Thymus (tissue), 11 donors: Measurements from ENCODE around the gene COL6A6. TPM values are rescaled to one million over a fixed set of nuclear protein-coding genes. Genes with fewer than 3 reads are reported as not detected.

Experiments
- DNase-seq, 9 donors: peaks; one replicate each; pipeline ENCODE4 v3.0.0-alpha.2; 2013; ENCODE audit warnings: low spot score in 9 of 9, low read depth in 6 of 9, missing footprints in 1 of 9
- H3K27ac ChIP-seq, 2 donors: one replicate each; pipeline ENCODE4 v1.5.1; 2013; ENCODE audit warnings: control low read depth in 1 of 2, low read depth in 1 of 2, low read length in 1 of 2, mild to moderate bottlenecking in 1 of 2, moderate library complexity in 1 of 2
- H3K27me3 ChIP-seq, 2 donors: one replicate each; pipeline ENCODE4 v1.5.1; 2013; ENCODE audit warnings: low read length in 1 of 2; ENCODE audit not compliant: control insufficient read depth in 2 of 2, insufficient read depth in 1 of 2
- H3K36me3 ChIP-seq, 2 donors: one replicate each; pipeline ENCODE4 v1.5.1; 2013; ENCODE audit warnings: low read length in 1 of 2, mild to moderate bottlenecking in 1 of 2, moderate library complexity in 1 of 2; ENCODE audit not compliant: control insufficient read depth in 2 of 2, insufficient read depth in 2 of 2
- H3K4me1 ChIP-seq, 2 donors: one replicate each; pipeline ENCODE4 v1.5.1; 2013; ENCODE audit warnings: low read length in 2 of 2; ENCODE audit not compliant: control insufficient read depth in 2 of 2, insufficient read depth in 2 of 2
- H3K4me3 ChIP-seq, 2 donors: one replicate each; pipeline ENCODE4 v1.5.1; 2013; ENCODE audit warnings: low read length in 2 of 2, control low read depth in 1 of 2, mild to moderate bottlenecking in 1 of 2
- H3K9me3 ChIP-seq, 2 donors: one replicate each; pipeline ENCODE4 v1.5.1; 2013; ENCODE audit warnings: low read length in 1 of 2, mild to moderate bottlenecking in 1 of 2; ENCODE audit not compliant: control insufficient read depth in 2 of 2, insufficient read depth in 1 of 2
- WGBS: extraction: QIAGEN DNeasy Blood & Tissue Kit; methylation state at CpG from one replicate; pipeline ENCODE4 v1.1.7; 2013; 5-methylcytosine and 5-hydroxymethylcytosine counted together
- polyA plus RNA-seq: library from polyadenylated mRNA; stranded (reverse); fragments of 200-250 nt; gene quantifications from one replicate; pipeline ENCODE4 v1.2.3, GENCODE V29; 2013
- total RNA-seq: library from RNA; stranded (reverse); fragments of 120-200 nt; gene quantifications from one replicate; pipeline ENCODE4 v1.2.4, GENCODE V29; 2013
- donor health status: healthy.

Gene COL6A6
- total and polyA plus RNA-seq, 2 donors: 0.25 to 2.4 TPM

DNA sequence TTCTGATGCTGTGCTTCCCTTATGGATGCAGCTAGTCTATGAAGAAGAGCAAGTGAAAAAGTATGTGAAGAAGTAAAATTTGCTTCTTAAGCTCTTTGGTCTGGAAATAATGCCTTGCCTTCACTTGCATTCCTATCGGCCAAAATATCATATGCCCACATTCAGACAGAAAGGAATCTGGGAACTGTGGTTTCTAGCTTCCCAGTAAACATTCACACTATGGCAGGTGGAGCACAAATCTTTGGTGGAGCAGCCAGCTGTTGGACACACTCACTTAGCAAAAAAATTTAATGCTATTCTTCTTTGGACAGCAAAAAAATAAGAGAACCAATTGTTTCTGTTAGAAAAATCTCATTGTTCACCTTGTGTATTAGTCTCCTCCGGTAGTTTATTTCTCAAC is 12.3 kb upstream of the COL6A6 start:
- no peak overlapping the region for H3K4me3 ChIP-seq
- DNase-seq: no peak
- 94% methylated on average over 2 of the region's 2 CpGs for WGBS
- H3K27me3 ChIP-seq: no peaks in the 10 kb centered on the region
- H3K9me3 ChIP-seq: no peaks in the 10 kb centered on the region
- no peaks in the 10 kb centered on the region for H3K4me1 ChIP-seq
- H3K36me3 ChIP-seq: no peaks in the 10 kb centered on the region
- H3K27ac ChIP-seq: no peak overlapping the region

DNA sequence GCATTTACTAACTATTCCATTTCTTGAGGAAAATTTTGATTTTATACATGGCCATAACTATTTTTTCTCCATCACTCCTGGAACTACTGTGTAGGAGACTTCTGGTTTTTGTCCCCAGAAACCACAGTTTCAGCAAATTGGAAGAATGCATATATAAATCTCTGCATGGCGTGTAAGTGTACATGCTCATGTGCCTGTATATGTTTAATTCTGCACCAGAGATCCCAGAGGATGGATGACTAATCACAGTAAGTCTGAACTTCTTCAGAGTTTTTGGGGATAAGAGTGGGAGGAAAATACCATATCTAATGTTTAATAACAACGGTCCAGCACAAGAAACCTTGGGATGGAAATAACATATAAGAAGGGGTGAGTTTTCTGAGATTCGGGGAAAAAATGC is 10.9 kb upstream of the COL6A6 start:
- H3K4me1 ChIP-seq: no peaks in the 10 kb centered on the region
- H3K27me3 ChIP-seq: no peaks in the 10 kb centered on the region
- H3K4me3 ChIP-seq: no peak overlapping the region
- H3K36me3 ChIP-seq: no peaks in the 10 kb centered on the region
- H3K27ac ChIP-seq: no peak overlapping the region
- H3K9me3 ChIP-seq: no peaks in the 10 kb centered on the region
- WGBS: 96% methylated on average over 3 of the region's 3 CpGs
- no peak for DNase-seq

DNA sequence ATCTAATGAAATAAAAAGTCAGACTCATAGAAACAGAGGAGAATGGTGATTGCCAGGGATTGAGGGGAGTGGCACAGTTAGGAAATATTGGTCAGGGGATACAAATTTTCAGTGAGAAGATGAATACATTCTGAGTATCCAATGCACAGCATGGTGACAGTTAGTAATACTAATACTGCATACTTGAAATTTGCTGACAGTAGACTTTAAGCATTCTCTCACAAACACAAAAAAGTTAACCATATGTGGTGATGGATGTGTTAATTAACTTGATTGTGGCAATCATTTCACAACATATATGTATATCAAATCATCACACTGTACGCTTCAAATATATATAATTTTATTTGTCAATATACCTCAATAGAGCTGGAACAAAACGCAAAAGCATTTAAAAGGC is 9.2 kb upstream of the COL6A6 start:
- 92% methylated on average over 2 of the region's 2 CpGs for WGBS
- Histone ChIP-seq H3K36me3 (no peaks in the 10 kb centered on the region), H3K27me3 (no peaks in the 10 kb centered on the region), H3K4me1 (no peaks in the 10 kb centered on the region), H3K4me3 (no peak overlapping the region), H3K27ac (no peak overlapping the region), H3K9me3 (no peaks in the 10 kb centered on the region)
- DNase-seq: no peak

DNA sequence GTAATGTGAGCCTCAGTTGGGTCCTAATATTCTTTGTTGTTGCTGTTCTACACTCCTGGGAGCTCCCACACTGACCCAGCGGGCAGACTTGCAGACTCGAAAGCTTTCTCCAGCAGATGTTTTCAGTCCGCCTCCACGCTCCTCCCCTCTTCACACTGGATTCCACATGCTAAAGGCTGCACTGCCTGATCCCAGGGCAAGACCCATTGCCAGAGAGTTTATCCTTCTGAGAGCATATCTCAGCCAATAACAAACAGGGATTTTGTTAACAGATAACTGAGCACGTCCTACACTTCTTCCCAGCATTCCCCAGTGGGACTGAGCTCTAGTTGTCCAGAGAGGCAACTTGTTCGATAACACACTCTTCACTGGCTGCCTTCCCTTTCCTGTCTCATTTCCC is 8.0 kb upstream of the COL6A6 start:
- H3K9me3 ChIP-seq: no peaks in the 10 kb centered on the region
- no peaks in the 10 kb centered on the region for H3K4me1 ChIP-seq
- H3K36me3 ChIP-seq: no peaks in the 10 kb centered on the region
- DNase-seq: no peak
- 76% methylated on average over 6 of the region's 6 CpGs for WGBS
- H3K27me3 ChIP-seq: no peaks in the 10 kb centered on the region
- H3K27ac ChIP-seq: no peak overlapping the region
- no peak overlapping the region for H3K4me3 ChIP-seq

DNA sequence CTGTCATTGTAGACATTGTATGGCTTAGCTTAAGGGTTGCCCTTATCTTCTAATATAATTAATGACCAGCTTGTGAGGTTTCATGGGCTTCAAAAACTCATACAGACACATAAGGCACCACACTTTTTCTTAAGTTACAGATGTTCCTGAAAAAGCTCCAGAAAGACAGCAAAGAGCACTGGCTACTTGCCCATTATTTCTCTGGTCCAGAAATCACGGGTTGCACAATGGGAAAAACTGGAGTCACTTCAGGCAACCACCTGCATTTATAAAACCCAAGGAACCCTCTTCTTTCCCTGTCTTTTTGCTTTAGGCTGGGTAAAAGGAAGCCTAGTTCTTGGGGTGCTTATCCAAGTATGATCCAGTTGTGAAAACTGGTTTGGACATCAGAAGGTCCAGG is 2.3 kb upstream of the COL6A6 start:
- WGBS: 84% methylated on average over 1 of the region's 1 CpG
- H3K27ac ChIP-seq: no peak overlapping the region
- no peaks in the 10 kb centered on the region for H3K36me3 ChIP-seq
- H3K4me1 ChIP-seq: no peaks in the 10 kb centered on the region
- H3K4me3 ChIP-seq: no peak overlapping the region
- peaks cover 9 to 32% of the 10 kb centered on the region in 2 donors for H3K27me3 ChIP-seq
- H3K9me3 ChIP-seq: no peaks in the 10 kb centered on the region
- DNase-seq: no peak

DNA sequence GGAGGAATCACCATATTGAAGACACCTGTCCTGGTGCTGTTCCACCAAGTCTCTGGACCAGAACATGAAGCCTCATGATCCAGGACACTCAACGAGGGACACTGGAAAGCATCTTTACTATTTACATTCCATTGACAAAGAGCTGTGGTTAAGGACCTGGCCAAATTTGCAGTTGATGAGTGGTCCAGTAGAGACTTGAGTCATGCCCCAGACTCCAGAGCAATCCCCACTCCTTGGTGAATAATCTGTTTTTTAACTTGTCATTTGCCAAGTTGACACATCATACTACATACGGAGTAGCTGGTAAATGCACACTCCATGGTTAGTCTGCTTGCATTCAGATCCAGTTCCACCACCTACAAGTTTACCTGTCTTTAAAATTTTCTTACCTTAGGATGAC is 1.2 kb upstream of the COL6A6 start:
- WGBS: 91% methylated on average over 2 of the region's 2 CpGs
- Histone ChIP-seq H3K27ac (no peak overlapping the region), H3K27me3 (peaks cover 9 to 32% of the 10 kb centered on the region in 2 donors)

DNA sequence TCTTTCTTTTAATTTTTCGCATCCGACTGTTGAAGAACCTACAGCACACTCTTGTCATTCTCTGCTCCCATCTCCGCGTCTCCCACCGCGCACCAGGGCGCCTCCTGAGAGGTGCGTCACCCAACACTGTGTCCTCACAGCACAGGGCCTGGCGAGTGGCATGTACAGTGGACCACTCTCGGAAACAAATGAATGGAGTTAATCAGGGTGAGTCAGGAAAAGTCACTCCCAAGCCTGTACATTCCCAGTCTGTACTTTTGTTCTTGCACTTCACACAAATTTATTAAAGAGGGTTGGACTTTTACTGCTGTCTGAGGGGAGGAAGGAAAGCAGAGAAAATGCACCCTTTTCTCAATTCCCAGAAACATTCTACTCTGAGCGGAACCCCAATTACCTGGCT is 625 bp downstream of the COL6A6 start:
- DNase-seq: no peak

More for the DNA sequence above, 1.2 kb upstream of the COL6A6 start:
- no peak for DNase-seq
- no peaks in the 10 kb centered on the region for H3K4me1 ChIP-seq
- no peaks in the 10 kb centered on the region for H3K36me3 ChIP-seq
- H3K9me3 ChIP-seq: no peaks in the 10 kb centered on the region
- no peak overlapping the region for H3K4me3 ChIP-seq

DNA sequence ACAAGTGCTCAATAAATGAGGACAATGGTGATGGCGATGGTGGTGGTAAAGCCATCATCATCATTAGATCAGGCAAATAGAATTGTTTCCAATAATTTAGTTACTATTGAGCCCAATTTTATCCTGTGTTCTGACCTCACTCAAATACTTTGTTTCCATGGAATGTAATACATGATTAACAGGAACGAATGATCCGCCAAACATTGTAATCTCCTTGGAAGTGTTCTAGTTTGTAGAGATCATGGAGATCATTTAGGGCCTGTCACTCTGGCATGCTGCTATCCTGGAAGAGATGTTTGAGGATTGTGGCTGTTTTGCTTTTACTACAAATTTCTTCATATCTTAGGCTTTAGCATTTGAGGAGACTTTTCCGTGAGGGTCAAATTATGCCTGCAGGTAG is 2.8 kb downstream of the COL6A6 start:
- WGBS: 96% methylated on average over 4 of the region's 4 CpGs
- no peaks in the 10 kb centered on the region for H3K4me1 ChIP-seq
- no peak overlapping the region for H3K4me3 ChIP-seq

More for the DNA sequence above, 625 bp downstream of the COL6A6 start:
- peaks cover 9 to 32% of the 10 kb centered on the region in 2 donors for H3K27me3 ChIP-seq
- peak overlapping the region in 1 of 2 donors; percentile 1 for H3K4me3 ChIP-seq
- no peaks in the 10 kb centered on the region for H3K36me3 ChIP-seq
- H3K9me3 ChIP-seq: no peaks in the 10 kb centered on the region
- H3K27ac ChIP-seq: no peak overlapping the region
- 35% methylated on average over 11 of the region's 11 CpGs for WGBS
- no peaks in the 10 kb centered on the region for H3K4me1 ChIP-seq

DNA sequence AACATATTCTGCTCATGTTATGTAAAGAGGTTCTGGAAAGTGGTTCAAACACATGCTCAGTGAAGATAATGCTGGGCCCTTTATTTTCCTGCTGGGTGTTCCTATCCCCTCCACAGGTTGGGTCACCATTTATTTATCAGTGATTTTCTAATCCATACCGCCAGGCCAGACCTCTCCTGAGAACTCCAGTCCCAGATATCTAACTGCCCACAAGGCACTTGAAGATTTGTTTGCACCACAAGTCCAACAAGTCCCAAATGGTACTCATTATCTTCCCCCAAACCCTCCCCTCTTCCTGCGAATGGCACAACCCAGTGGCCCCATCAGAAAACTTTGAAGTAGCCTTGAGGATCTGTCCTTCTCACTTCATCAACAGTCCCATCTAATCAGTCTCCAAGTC is 5.4 kb downstream of the COL6A6 start:
- Histone ChIP-seq H3K9me3 (no peaks in the 10 kb centered on the region), H3K27me3 (peaks cover 5 to 13% of the 10 kb centered on the region in 2 donors), H3K36me3 (no peaks in the 10 kb centered on the region), H3K4me3 (no peak overlapping the region), H3K27ac (no peak overlapping the region), H3K4me1 (no peaks in the 10 kb centered on the region)
- 95% methylated on average over 2 of the region's 2 CpGs for WGBS
- no peak for DNase-seq

More for the DNA sequence above, 2.8 kb downstream of the COL6A6 start:
- Histone ChIP-seq H3K9me3 (no peaks in the 10 kb centered on the region), H3K27ac (no peak overlapping the region), H3K27me3 (peaks cover 9 to 32% of the 10 kb centered on the region in 2 donors), H3K36me3 (no peaks in the 10 kb centered on the region)
- no peak for DNase-seq

DNA sequence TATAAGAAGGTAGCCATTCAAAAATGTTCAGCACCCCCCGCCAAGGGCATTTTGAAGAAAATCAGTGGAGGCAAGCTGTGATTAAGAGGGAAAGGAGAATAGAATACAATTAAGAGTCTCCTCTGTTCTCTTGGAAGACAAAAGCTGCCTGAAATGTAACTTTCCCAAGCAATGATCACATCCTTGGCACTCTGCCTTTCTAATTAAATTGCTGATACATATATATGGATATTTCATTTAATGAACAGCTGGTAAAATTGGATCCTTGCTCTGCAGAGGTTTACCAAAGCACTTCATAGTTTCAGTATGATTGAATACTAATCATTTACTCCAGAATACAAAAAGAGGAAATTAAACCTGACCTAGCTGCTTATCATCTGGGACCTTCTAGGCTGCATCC is 10.4 kb downstream of the COL6A6 start:
- Histone ChIP-seq H3K4me1 (no peaks in the 10 kb centered on the region), H3K27me3 (no peaks in the 10 kb centered on the region)
- DNase-seq: no peak

More for the DNA sequence above, 10.4 kb downstream of the COL6A6 start:
- 94% methylated on average over 1 of the region's 1 CpG for WGBS
- H3K4me3 ChIP-seq: no peak overlapping the region
- no peaks in the 10 kb centered on the region for H3K9me3 ChIP-seq
- H3K36me3 ChIP-seq: no peaks in the 10 kb centered on the region
- H3K27ac ChIP-seq: no peak overlapping the region
